NCI-H1417 treated with DMSO at 0.1 percent for 48 hours (cell line): Measurements from ENCODE around the gene MICA.

Experiments used
- DNase-seq: peaks from one replicate; lab custom pipeline; 2025; lab: John Stamatoyannopoulos, UW

MICA gene

GRCh38 chr6:31460361-31461025, 57.1 kb downstream of the MICA start:
- DNase-seq: no peak

GRCh38 chr6:31462026-31462963, 58.9 kb downstream of the MICA start:
- DNase-seq: no peak

GRCh38 chr6:31462964-31463870, 59.8 kb downstream of the MICA start:
- DNase-seq: peak; percentile 12

DNA sequence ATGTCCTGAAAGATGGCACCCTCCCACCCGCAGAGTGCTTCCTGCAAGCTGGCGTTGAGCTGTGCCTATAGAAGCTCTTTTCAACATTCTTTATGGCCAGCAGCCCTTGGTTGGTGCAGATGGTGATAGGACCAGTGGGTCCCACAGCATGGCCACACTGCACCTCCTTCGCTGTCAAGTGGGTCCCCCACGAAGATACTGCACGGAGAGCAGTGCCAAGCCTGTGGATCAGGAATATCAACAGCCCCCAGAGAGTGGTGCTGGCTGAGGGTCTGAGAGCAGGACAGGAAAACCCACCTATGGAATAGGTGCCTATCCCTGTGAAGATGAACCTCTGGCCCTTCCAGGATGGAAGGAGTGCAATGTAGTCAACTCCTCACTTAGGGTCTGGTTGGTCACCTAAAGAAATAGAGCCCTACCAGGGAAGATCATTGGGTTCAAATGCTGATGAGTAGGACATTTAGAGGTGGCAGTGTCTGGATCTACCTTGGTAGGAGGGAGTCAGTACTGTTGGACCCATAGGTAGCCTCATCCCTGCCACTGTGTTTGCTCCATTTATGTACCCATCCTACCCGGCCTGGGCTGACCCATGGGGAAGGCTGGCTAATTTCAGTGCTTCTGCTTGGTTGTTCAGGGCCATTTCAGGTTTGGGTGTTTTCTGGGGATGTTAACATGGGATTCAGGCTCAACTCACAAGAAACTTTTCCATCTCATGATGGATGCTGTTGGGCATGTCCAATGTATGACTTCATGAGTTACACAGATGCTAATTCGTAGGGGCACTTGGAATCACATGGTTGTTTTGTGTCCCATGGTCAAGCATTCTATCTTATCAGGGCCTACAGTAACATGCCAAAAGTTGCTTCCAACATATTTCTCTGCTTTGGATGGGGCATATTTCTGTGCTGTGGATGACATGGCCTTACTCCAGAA, 61.1 kb downstream of the MICA start:
- no peak for DNase-seq
